Progenitor cell of endocrine pancreas (in vitro differentiated cells): ENCODE results near the gene SPATA17. TPM values are rescaled to one million over a fixed set of nuclear protein-coding genes. Genes with fewer than 3 reads are reported as not detected.

Experiments
- DNase-seq: peaks from one replicate; pipeline ENCODE4 v3.0.0; 2021; ENCODE audit warnings: low spot score; ENCODE audit not compliant: unreplicated experiment
- H3K27ac Mint-ChIP-seq: 2 replicates; pipeline ENCODE4 v1.8.0; 2021; ENCODE audit warnings: mild to moderate bottlenecking, moderate library complexity, mixed read lengths
- H3K27me3 Mint-ChIP-seq: 2 replicates; pipeline ENCODE4 v1.8.0; 2021; ENCODE audit warnings: mixed read lengths
- H3K36me3 Mint-ChIP-seq: 2 replicates; pipeline ENCODE4 v1.8.0; 2022; ENCODE audit warnings: mixed read lengths; ENCODE audit not compliant: insufficient read depth
- H3K4me1 Mint-ChIP-seq: 2 replicates; pipeline ENCODE4 v1.8.0; 2021; ENCODE audit warnings: low read depth, mixed read lengths
- H3K4me3 Mint-ChIP-seq: 2 replicates; pipeline ENCODE4 v1.8.0; 2021; ENCODE audit warnings: low read depth, mild to moderate bottlenecking, moderate library complexity, mixed read lengths
- H3K9me3 Mint-ChIP-seq: 2 replicates; pipeline ENCODE4 v1.8.0; 2021; ENCODE audit warnings: low read depth, mixed read lengths
- CTCF ChIP-seq: fragments of 200-600 bp; sonication (generic); IDR thresholded peaks from one replicate; pipeline ENCODE4 v1.5.0; 2021; ENCODE audit warnings: antibody characterized with exemption, mild to moderate bottlenecking; ENCODE audit not compliant: unreplicated experiment
- total RNA-seq: library from RNA; stranded (reverse); gene quantifications from 2 replicates; pipeline ENCODE4 v1.2.1, GENCODE V29; 2021

SPATA17 gene
- total RNA-seq, 1 donor from 2014 or later: 5.1 TPM

- peak overlapping the region; percentile 23 for H3K27ac Mint-ChIP-seq
These were observed 10.3 kb upstream of the SPATA17 start for GRCh38 chr1:217620814-217621213.

DNA sequence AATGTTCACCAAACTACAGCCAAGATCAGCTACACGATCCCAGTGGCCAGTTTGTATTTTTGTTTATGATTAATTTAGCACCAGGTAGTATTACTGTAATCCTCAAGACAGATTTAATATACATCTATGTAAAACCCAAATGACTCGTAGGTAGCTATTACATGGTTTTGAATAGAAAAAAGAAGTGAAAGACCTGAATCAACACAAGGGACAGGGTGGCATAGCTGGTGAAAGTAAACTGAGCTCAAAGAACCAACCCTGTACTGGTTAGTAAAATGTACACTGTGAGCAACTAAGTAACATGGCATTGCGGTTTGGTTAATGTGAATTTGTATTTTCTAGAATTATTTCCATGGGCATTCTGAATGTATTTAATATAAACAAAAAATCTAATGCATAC lies 9.1 kb upstream of the SPATA17 start:
- no peak for TF ChIP-seq CTCF
- H3K4me1 Mint-ChIP-seq: peaks cover 6% of the 10 kb centered on the region
- no peak overlapping the region for H3K27ac Mint-ChIP-seq
- H3K27me3 Mint-ChIP-seq: no peaks in the 10 kb centered on the region
- no peak overlapping the region for H3K4me3 Mint-ChIP-seq
- DNase-seq: no peak
- H3K9me3 Mint-ChIP-seq: no peaks in the 10 kb centered on the region
- peaks cover 14% of the 10 kb centered on the region for H3K36me3 Mint-ChIP-seq

More at GRCh38 chr1:217620814-217621213, 10.3 kb upstream of the SPATA17 start:
- no peaks in the 10 kb centered on the region for H3K9me3 Mint-ChIP-seq
- H3K4me1 Mint-ChIP-seq: peaks cover 13% of the 10 kb centered on the region
- TF ChIP-seq CTCF: no peak
- DNase-seq: no peak
- no peak overlapping the region for H3K4me3 Mint-ChIP-seq
- peaks cover 16% of the 10 kb centered on the region for H3K36me3 Mint-ChIP-seq
- H3K27me3 Mint-ChIP-seq: no peaks in the 10 kb centered on the region

DNA sequence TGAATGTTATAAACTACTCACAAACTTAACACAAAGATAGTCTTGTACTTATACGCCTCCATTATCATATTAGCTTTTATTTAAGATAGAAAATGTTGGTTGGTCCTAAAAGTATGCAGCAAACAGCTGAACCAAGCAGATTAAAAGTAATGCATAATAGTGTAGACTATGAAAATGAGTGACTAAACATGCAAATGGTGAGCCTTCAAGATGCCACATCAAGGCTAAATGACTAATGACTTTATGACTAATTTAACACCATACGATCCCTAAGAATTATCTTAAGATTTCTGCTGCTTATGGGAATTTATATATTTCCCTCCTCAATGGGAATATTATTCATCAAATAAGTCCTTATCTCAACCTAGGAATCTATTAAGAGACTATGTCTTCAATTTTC lies 4.8 kb upstream of the SPATA17 start:
- no peak overlapping the region for H3K27ac Mint-ChIP-seq

DNA sequence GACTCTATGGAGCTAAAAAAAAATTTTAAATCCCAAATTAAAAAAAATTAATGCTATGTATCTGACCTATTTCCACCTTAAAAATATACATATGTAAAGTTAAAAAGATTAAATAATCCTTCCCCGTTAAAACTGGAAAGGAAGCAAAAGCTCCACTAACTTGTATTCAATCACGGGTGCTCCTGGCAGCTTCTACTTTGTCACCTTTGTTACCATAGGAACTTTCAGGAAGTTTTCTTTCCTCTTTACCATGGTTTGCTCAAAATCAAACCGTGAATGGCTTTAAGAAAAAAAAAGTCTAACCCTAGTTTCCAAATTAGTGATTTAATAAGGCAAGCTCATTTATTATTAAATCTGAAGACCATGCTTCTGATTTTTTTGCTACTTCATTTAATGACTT lies 3.7 kb upstream of the SPATA17 start:
- no peak overlapping the region for H3K4me3 Mint-ChIP-seq
- peaks cover 20% of the 10 kb centered on the region for H3K4me1 Mint-ChIP-seq
- peaks cover 2% of the 10 kb centered on the region for H3K36me3 Mint-ChIP-seq

More for the DNA sequence above, 4.8 kb upstream of the SPATA17 start:
- no peaks in the 10 kb centered on the region for H3K9me3 Mint-ChIP-seq
- no peak for DNase-seq
- no peak for TF ChIP-seq CTCF
- peaks cover 2% of the 10 kb centered on the region for H3K36me3 Mint-ChIP-seq
- H3K4me3 Mint-ChIP-seq: no peak overlapping the region
- H3K27me3 Mint-ChIP-seq: no peaks in the 10 kb centered on the region
- H3K4me1 Mint-ChIP-seq: peaks cover 19% of the 10 kb centered on the region

DNA sequence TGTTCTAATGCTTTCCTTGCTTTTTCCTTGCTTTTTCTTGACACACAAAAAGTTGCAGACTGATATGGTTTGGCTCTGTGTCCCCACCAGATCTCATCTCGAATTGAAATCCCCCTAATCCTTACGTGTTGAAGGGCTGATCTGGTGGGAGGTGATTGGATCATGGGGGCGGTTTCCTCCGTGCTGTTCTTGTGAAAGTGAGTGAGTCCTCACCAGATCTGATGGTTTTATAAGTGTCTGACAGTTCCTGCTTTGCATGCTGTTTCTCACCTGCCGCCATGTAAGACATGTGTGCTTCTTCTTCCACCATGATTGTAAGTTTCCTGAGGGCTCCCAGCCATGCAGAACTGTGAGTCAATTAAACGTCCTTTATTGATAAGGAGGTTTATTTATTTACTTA lies 11.3 kb downstream of the SPATA17 start:
- no peak for TF ChIP-seq CTCF
- peaks cover 4% of the 10 kb centered on the region for H3K9me3 Mint-ChIP-seq
- no peaks in the 10 kb centered on the region for H3K27me3 Mint-ChIP-seq
- no peaks in the 10 kb centered on the region for H3K36me3 Mint-ChIP-seq
- no peaks in the 10 kb centered on the region for H3K4me1 Mint-ChIP-seq
- no peak overlapping the region for H3K27ac Mint-ChIP-seq
- no peak for DNase-seq
- H3K4me3 Mint-ChIP-seq: no peak overlapping the region

More for the DNA sequence above, 3.7 kb upstream of the SPATA17 start:
- H3K27me3 Mint-ChIP-seq: no peaks in the 10 kb centered on the region
- no peak for DNase-seq
- H3K27ac Mint-ChIP-seq: no peak overlapping the region
- no peaks in the 10 kb centered on the region for H3K9me3 Mint-ChIP-seq
- TF ChIP-seq CTCF: no peak
